IPS-15b (cell line): ENCODE measurements around the gene TRIM29.

Experiments
- H3K27me3 ChIP-seq: one replicate; pipeline ENCODE4 v1.6.1; 2013; ENCODE audit warnings: low read length; ENCODE audit not compliant: control insufficient read depth, insufficient read depth
- H3K36me3 ChIP-seq: one replicate; pipeline ENCODE4 v1.6.1; 2013; ENCODE audit warnings: low read length; ENCODE audit not compliant: control insufficient read depth, insufficient read depth
- H3K4me1 ChIP-seq: one replicate; pipeline ENCODE4 v1.6.1; 2013; ENCODE audit warnings: mild to moderate bottlenecking, low read length; ENCODE audit not compliant: control insufficient read depth, insufficient read depth
- H3K4me3 ChIP-seq: one replicate; pipeline ENCODE4 v1.5.1; 2013; ENCODE audit warnings: low read depth, low read length
- H3K9ac ChIP-seq: one replicate; pipeline ENCODE4 v1.6.1; 2013; ENCODE audit warnings: low read depth, mild to moderate bottlenecking, low read length
- H3K9me3 ChIP-seq: one replicate; pipeline ENCODE4 v1.6.1; 2013; ENCODE audit warnings: mild to moderate bottlenecking, low read length; ENCODE audit not compliant: control insufficient read depth, insufficient read depth

The TRIM29 gene

DNA sequence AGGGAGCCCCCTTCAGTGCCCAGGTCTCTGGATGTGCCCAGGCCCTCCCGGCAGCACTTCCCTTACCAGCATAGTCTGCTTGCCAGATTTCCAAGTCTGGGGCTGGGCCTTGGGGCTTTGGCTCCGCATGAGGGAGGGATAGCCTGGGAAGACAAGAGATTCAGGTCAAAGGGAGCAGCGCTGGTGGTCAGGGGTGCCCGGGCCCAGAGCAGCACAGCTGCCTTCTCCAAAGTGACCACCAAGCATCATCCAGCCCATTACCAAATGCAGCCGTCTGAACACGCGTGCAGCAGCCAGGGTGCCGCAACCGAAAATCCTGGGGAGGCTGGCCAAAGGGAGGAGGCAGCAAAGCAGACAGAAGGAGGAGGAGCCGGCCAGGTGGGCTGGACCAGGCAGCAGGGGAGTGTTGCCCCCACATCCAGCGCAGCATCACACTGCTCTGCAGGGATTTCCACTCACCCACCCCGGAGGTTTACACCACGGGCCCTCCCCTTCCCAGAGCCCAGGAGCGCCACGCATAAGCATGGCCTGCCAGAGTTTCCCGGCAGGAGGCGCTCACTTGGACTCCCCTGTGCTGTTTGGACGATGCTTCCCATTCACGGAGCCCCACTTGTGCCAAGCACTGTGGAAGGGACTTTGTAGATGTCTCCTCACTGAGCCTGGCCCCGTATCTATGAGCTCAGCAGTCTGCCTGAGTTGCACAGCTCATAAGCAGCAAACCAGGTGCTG is 22.5 kb downstream of the TRIM29 start:
- no peaks in the 10 kb centered on the region for H3K36me3 ChIP-seq
- H3K9me3 ChIP-seq: no peaks in the 10 kb centered on the region
- no peak overlapping the region for H3K9ac ChIP-seq
- no peaks in the 10 kb centered on the region for H3K4me1 ChIP-seq
- H3K4me3 ChIP-seq: no peak overlapping the region
- no peaks in the 10 kb centered on the region for H3K27me3 ChIP-seq

DNA sequence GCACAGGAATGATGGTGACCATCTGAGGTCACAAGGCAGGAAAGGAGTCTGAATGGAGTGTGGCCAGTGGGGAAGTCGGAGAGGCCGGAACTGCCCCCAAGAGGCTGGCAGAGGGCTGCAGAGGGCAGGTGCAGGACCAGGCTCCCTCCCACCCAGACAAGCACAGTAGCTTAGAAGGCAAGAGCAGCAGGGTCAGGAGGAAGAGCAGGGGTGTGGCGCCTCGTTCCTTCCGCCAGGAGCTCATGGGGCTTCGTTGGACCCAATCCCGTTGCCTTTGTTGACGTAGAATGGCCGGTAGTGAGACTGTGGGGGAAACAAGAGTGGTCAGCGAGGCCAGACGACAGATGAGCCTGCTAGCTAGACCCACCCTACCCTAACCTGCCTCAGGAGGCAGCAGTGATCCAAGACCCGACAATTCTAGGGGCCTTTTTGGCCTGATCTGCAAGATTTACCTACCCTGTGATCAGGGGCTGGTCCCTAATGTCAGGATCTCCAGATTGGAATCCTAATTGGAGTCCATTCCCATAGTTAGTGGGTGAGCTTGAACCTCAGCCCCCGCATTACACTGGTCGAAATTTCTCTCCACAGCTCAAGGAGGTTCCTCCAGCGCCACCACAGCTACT is 25.6 kb downstream of the TRIM29 start:
- Histone ChIP-seq H3K27me3 (no peaks in the 10 kb centered on the region), H3K4me1 (no peaks in the 10 kb centered on the region), H3K36me3 (no peaks in the 10 kb centered on the region), H3K9ac (no peak overlapping the region), H3K9me3 (no peaks in the 10 kb centered on the region), H3K4me3 (no peak overlapping the region)

GRCh38 chr11:120109531-120109930 is 28.4 kb downstream of the TRIM29 start:
- H3K4me3 ChIP-seq: no peak overlapping the region
- no peaks in the 10 kb centered on the region for H3K4me1 ChIP-seq
- no peak overlapping the region for H3K9ac ChIP-seq
- no peaks in the 10 kb centered on the region for H3K36me3 ChIP-seq
- H3K9me3 ChIP-seq: no peaks in the 10 kb centered on the region
- peaks cover 4% of the 10 kb centered on the region for H3K27me3 ChIP-seq

- Histone ChIP-seq H3K9me3 (no peaks in the 10 kb centered on the region), H3K9ac (no peak overlapping the region), H3K27me3 (peaks cover 4% of the 10 kb centered on the region), H3K4me1 (no peaks in the 10 kb centered on the region), H3K4me3 (no peak overlapping the region), H3K36me3 (no peaks in the 10 kb centered on the region)
These were observed 29.1 kb downstream of the TRIM29 start for GRCh38 chr11:120108785-120109168.

GRCh38 chr11:120108154-120108784 is 29.6 kb downstream of the TRIM29 start:
- Histone ChIP-seq H3K9me3 (no peaks in the 10 kb centered on the region), H3K4me3 (no peak overlapping the region), H3K36me3 (no peaks in the 10 kb centered on the region), H3K4me1 (no peaks in the 10 kb centered on the region), H3K27me3 (peaks cover 6% of the 10 kb centered on the region), H3K9ac (no peak overlapping the region)

DNA sequence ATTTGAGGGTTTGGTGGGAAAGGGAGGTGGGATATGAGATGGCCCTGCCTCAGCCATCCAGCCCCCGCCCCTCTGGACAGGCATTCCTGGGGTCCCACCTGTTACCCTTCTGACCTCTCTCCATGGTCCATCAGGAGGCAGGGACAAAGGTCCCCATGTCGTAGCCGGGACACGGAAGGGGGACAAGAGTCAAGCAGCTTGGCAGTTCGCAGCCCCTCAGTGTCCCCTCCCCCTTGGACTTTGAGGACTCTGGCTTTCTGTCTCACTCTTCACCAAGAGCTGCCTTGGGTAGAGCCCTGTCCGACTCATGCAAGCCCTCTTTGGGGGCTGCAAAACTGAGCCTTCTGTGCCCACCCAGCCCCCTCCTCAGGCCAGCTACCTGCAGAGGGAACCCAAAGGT is 30.2 kb downstream of the TRIM29 start:
- no peaks in the 10 kb centered on the region for H3K9me3 ChIP-seq
- no peak overlapping the region for H3K9ac ChIP-seq
- H3K27me3 ChIP-seq: peaks cover 6% of the 10 kb centered on the region
- no peaks in the 10 kb centered on the region for H3K36me3 ChIP-seq
- no peak overlapping the region for H3K4me3 ChIP-seq
- no peaks in the 10 kb centered on the region for H3K4me1 ChIP-seq

- no peaks in the 10 kb centered on the region for H3K36me3 ChIP-seq
- no peaks in the 10 kb centered on the region for H3K4me1 ChIP-seq
- no peak overlapping the region for H3K9ac ChIP-seq
- no peak overlapping the region for H3K4me3 ChIP-seq
- H3K27me3 ChIP-seq: peaks cover 8% of the 10 kb centered on the region
- no peaks in the 10 kb centered on the region for H3K9me3 ChIP-seq
These were observed 31.4 kb downstream of the TRIM29 start for GRCh38 chr11:120106354-120107150.

DNA sequence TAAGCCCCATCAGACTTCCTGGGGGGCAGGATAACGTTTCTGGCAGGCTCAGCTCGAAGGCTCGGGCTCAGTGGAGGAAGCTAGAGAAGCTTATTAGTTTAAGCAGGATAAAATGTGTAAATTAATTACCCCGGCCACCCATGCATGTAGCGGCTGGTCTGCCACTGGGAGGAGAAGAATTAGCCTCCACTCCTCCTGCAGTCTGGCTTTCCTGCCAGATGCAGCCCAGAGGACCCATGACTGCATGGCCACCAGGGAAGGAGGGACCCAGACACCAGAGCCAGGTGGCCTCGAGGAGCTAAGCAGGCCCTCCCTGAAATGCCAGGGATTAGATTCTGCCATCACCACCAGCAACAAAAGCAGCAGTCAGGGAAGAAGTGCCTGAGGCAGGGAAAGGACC is 32.3 kb downstream of the TRIM29 start:
- Histone ChIP-seq H3K9ac (no peak overlapping the region), H3K27me3 (peaks cover 10% of the 10 kb centered on the region), H3K36me3 (no peaks in the 10 kb centered on the region)

DNA sequence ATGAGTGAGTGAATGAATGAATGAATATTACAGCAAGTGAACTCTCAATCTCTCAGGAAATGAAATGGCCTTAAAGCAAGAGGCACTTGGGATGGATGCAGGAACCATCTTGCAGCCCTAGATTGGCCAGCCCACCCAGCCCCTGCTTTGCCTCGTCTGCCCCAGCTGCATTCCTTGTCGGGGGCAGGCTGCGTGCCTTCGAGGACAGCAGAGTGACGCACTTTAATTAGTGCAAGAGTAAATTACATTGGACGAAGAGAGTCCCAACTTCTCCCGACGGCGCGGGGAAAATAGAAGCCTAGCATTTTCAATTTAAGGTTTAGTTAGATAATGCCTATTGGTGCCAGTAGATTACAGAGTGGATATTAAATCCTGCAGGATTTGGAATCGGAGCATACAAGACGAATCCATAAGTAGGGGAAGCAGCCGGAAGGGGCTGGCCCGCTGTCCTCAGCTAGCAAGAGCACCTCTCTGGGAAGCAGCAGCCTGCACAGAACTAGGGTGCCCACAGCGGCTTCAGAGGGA is 33.8 kb downstream of the TRIM29 start:
- Histone ChIP-seq H3K9me3 (no peaks in the 10 kb centered on the region), H3K36me3 (no peaks in the 10 kb centered on the region), H3K27me3 (peaks cover 14% of the 10 kb centered on the region), H3K4me3 (no peak overlapping the region), H3K4me1 (no peaks in the 10 kb centered on the region), H3K9ac (no peak overlapping the region)

More for the DNA sequence above, 32.3 kb downstream of the TRIM29 start:
- no peaks in the 10 kb centered on the region for H3K9me3 ChIP-seq
- H3K4me3 ChIP-seq: no peak overlapping the region
- no peaks in the 10 kb centered on the region for H3K4me1 ChIP-seq

- Histone ChIP-seq H3K4me3 (no peak overlapping the region), H3K9me3 (no peaks in the 10 kb centered on the region), H3K27me3 (peaks cover 18% of the 10 kb centered on the region), H3K4me1 (no peaks in the 10 kb centered on the region), H3K36me3 (no peaks in the 10 kb centered on the region), H3K9ac (no peak overlapping the region)
These were observed 35.1 kb downstream of the TRIM29 start for GRCh38 chr11:120102864-120103122.

GRCh38 chr11:120102050-120102863 is 35.7 kb downstream of the TRIM29 start:
- no peaks in the 10 kb centered on the region for H3K36me3 ChIP-seq
- no peaks in the 10 kb centered on the region for H3K9me3 ChIP-seq
- H3K9ac ChIP-seq: no peak overlapping the region
- peaks cover 3% of the 10 kb centered on the region for H3K4me1 ChIP-seq
- H3K27me3 ChIP-seq: peaks cover 21% of the 10 kb centered on the region
- no peak overlapping the region for H3K4me3 ChIP-seq
